Parathyroid adenoma (tissue), 2 donors: ENCODE data around the gene MRPS33.
A peak's percentile ranks its signal among the peaks of the same experiment; 100 is the strongest.

ENCODE experiments used
- H2AFZ ChIP-seq: fragments of 300-600 bp; sonication (generic); one replicate; pipeline ENCODE4 v1.7.0; 2017; ENCODE audit warnings: antibody characterized with exemption, mild to moderate bottlenecking
- H3K27ac ChIP-seq: fragments of 300-600 bp; sonication (generic); one replicate; pipeline ENCODE4 v1.7.0; 2017
- H3K27me3 ChIP-seq: fragments of 300-600 bp; sonication (generic); one replicate; pipeline ENCODE4 v1.7.0; 2017; ENCODE audit warnings: low read length; ENCODE audit not compliant: control insufficient read depth, insufficient read depth
- H3K36me3 ChIP-seq: fragments of 300-600 bp; sonication (generic); one replicate; pipeline ENCODE4 v1.7.0; 2017; ENCODE audit warnings: low read length; ENCODE audit not compliant: control insufficient read depth, insufficient read depth
- H3K4me1 ChIP-seq: fragments of 300-600 bp; sonication (generic); one replicate; pipeline ENCODE4 v1.7.0; 2017; ENCODE audit warnings: control low read depth
- H3K4me2 ChIP-seq: fragments of 300-600 bp; sonication (generic); one replicate; pipeline ENCODE4 v1.7.0; 2017; ENCODE audit warnings: low read length
- H3K4me3 ChIP-seq: fragments of 300-600 bp; sonication (generic); one replicate; pipeline ENCODE4 v1.7.0; 2017; ENCODE audit warnings: low read depth, low read length
- H3K79me2 ChIP-seq: fragments of 300-600 bp; sonication (generic); one replicate; pipeline ENCODE4 v1.7.0; 2017; ENCODE audit warnings: control low read depth
- H3K9ac ChIP-seq: fragments of 300-600 bp; sonication (generic); one replicate; pipeline ENCODE4 v1.7.0; 2017; ENCODE audit warnings: mild to moderate bottlenecking
- H3K9me3 ChIP-seq: fragments of 300-600 bp; sonication (generic); one replicate; pipeline ENCODE4 v1.7.0; 2017; ENCODE audit warnings: low read length; ENCODE audit not compliant: control insufficient read depth
- CTCF ChIP-seq: fragments of 300-600 bp; sonication (generic); IDR thresholded peaks from one replicate; pipeline ENCODE4 v1.7.0; 2017; ENCODE audit warnings: antibody characterized with exemption, mild to moderate bottlenecking
- donor health status: primary hyperparathyroidism.

Gene MRPS33

GRCh38 chr7:140972876-140973829 is 41.6 kb downstream of the MRPS33 start:
- TF ChIP-seq CTCF, result no peak
- Histone ChIP-seq H3K27me3 (no peaks in the 10 kb centered on the region), H3K4me2 (no peak overlapping the region), H3K4me1 (peaks cover 6% of the 10 kb centered on the region), H3K36me3 (no peaks in the 10 kb centered on the region), H3K79me2 (no peaks in the 10 kb centered on the region), H3K9me3 (no peaks in the 10 kb centered on the region), H3K4me3 (no peak overlapping the region), H2AFZ (no peak overlapping the region), H3K9ac (no peak overlapping the region), H3K27ac (no peak overlapping the region)

- Histone ChIP-seq H3K27me3 (no peaks in the 10 kb centered on the region), H3K9ac (no peak overlapping the region)
- no peak for TF ChIP-seq CTCF
Measured at GRCh38 chr7:140972344-140972743, 42.4 kb downstream of the MRPS33 start.

GRCh38 chr7:140967438-140967837 is 47.3 kb downstream of the MRPS33 start:
- no peaks in the 10 kb centered on the region for H3K4me1 ChIP-seq
- TF ChIP-seq CTCF, result no peak
- no peaks in the 10 kb centered on the region for H3K9me3 ChIP-seq

More at GRCh38 chr7:140972344-140972743, 42.4 kb downstream of the MRPS33 start:
- Histone ChIP-seq H3K9me3 (no peaks in the 10 kb centered on the region), H3K27ac (no peak overlapping the region), H3K4me3 (no peak overlapping the region), H3K36me3 (no peaks in the 10 kb centered on the region), H3K79me2 (no peaks in the 10 kb centered on the region), H2AFZ (no peak overlapping the region), H3K4me1 (peaks cover 4% of the 10 kb centered on the region), H3K4me2 (no peak overlapping the region)

GRCh38 chr7:140966561-140967233 is 48.1 kb downstream of the MRPS33 start:
- no peak overlapping the region for H3K4me3 ChIP-seq
- no peaks in the 10 kb centered on the region for H3K9me3 ChIP-seq
- H3K36me3 ChIP-seq, result no peaks in the 10 kb centered on the region
- H3K4me1 ChIP-seq, result no peaks in the 10 kb centered on the region
- H3K27me3 ChIP-seq, result no peaks in the 10 kb centered on the region
- no peak overlapping the region for H3K27ac ChIP-seq
- no peak overlapping the region for H3K9ac ChIP-seq
- no peaks in the 10 kb centered on the region for H3K79me2 ChIP-seq
- no peak for TF ChIP-seq CTCF
- H3K4me2 ChIP-seq, result no peak overlapping the region
- no peak overlapping the region for H2AFZ ChIP-seq

More at GRCh38 chr7:140967438-140967837, 47.3 kb downstream of the MRPS33 start:
- Histone ChIP-seq H3K79me2 (no peaks in the 10 kb centered on the region), H2AFZ (peak overlapping the region; percentile 21), H3K36me3 (no peaks in the 10 kb centered on the region), H3K4me3 (no peak overlapping the region), H3K4me2 (no peak overlapping the region), H3K27ac (no peak overlapping the region), H3K9ac (no peak overlapping the region), H3K27me3 (no peaks in the 10 kb centered on the region)
